Measurements from ENCODE around the gene CC2D1A.

DNA sequence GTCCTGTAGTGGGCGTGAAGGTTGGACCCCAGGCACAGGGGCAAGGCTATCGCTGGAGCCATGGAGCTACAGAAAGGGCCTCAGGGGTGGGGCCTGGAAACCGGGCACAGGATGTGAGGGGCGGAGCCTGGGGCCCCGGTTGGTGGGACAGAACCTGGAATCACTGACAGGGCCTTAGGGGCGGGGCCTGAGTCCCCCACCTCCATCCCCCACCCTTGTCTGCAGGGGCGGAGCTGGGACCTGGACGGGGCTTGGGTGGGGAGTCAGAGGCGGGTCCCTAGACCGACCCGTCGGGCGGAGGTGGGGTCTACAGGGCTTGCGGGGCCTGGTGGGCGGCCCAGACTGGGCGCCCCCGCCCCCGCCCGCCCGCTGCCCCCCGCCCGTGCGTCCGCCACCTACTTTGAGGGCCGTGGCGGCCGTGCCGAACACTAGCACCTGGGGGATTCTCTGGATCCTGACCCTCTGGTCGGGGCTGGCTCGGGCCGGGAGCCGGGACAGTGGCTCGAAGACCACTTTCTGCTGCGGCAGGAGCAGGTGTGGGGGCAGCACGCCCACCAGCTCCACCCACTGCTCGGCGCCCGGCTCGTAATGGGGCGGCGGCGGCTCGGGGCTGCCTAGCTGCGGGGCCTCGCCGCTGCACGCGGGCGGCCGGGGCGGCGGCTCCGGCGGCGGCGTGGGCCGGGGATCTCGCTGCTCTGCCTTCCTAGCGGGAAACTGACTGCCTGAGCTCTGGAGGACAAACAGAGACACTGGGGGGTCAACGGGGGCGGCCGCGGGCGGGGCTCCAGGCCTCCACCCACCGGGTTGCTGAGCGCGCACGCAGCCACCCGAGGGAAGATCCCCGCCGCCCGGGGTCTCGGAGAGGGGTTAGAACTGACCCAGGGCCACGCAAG, 72.6 kb downstream of the CC2D1A start:
- TF ChIP-seq, protein P1, sequence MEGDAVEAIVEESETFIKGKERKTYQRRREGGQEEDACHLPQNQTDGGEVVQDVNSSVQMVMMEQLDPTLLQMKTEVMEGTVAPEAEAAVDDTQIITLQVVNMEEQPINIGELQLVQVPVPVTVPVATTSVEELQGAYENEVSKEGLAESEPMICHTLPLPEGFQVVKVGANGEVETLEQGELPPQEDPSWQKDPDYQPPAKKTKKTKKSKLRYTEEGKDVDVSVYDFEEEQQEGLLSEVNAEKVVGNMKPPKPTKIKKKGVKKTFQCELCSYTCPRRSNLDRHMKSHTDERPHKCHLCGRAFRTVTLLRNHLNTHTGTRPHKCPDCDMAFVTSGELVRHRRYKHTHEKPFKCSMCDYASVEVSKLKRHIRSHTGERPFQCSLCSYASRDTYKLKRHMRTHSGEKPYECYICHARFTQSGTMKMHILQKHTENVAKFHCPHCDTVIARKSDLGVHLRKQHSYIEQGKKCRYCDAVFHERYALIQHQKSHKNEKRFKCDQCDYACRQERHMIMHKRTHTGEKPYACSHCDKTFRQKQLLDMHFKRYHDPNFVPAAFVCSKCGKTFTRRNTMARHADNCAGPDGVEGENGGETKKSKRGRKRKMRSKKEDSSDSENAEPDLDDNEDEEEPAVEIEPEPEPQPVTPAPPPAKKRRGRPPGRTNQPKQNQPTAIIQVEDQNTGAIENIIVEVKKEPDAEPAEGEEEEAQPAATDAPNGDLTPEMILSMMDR (IDR thresholded peaks at IDR 0.05 in 8 of 11, conservative IDR thresholded peaks at IDR 0.05 in 3 of 11), result no peak
- peak; percentile 17 to 55 (median 21) for TF ChIP-seq POLR2AphosphoS5 (IDR thresholded peaks at IDR 0.05)

Measured in spleen (tissue), 7 donors.